ENCODE results near the gene NAXD. TPM values are rescaled to one million over a fixed set of nuclear protein-coding genes. Genes with fewer than 3 reads are reported as not detected.

Gene NAXD
- total RNA-seq, 2 donors from 2014 or later, result 16.8 to 17.4 TPM

- Histone ChIP-seq H3K9me3 (no peaks in the 10 kb centered on the region), H3K27me3 (no peaks in the 10 kb centered on the region), H3K36me3 (peaks cover 71% of the 10 kb centered on the region), H3K27ac (no peak overlapping the region), H3K4me3 (no peak overlapping the region), H3K4me1 (peaks cover 0 to 20% of the 10 kb centered on the region in 2 donors)
- DNase-seq (ENCODE audit: low spot score), result no peak
- TF ChIP-seq, protein P1, sequence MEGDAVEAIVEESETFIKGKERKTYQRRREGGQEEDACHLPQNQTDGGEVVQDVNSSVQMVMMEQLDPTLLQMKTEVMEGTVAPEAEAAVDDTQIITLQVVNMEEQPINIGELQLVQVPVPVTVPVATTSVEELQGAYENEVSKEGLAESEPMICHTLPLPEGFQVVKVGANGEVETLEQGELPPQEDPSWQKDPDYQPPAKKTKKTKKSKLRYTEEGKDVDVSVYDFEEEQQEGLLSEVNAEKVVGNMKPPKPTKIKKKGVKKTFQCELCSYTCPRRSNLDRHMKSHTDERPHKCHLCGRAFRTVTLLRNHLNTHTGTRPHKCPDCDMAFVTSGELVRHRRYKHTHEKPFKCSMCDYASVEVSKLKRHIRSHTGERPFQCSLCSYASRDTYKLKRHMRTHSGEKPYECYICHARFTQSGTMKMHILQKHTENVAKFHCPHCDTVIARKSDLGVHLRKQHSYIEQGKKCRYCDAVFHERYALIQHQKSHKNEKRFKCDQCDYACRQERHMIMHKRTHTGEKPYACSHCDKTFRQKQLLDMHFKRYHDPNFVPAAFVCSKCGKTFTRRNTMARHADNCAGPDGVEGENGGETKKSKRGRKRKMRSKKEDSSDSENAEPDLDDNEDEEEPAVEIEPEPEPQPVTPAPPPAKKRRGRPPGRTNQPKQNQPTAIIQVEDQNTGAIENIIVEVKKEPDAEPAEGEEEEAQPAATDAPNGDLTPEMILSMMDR (IDR thresholded peaks at IDR 0.05), result no peak
Observed at GRCh38 chr13:110637747-110638146, 22.4 kb downstream of the NAXD start.

GRCh38 chr13:110638257-110638656, 22.9 kb downstream of the NAXD start:
- Histone ChIP-seq H3K36me3 (peaks cover 76% of the 10 kb centered on the region), H3K9me3 (no peaks in the 10 kb centered on the region), H3K27me3 (no peaks in the 10 kb centered on the region), H3K27ac (no peak overlapping the region), H3K4me3 (no peak overlapping the region), H3K4me1 (peaks cover 0 to 20% of the 10 kb centered on the region in 2 donors)
- no peak for DNase-seq (ENCODE audit: low spot score)
- TF ChIP-seq, protein P1 (IDR thresholded peaks at IDR 0.05), result no peak

GRCh38 chr13:110638814-110639806, 23.8 kb downstream of the NAXD start:
- H3K4me1 ChIP-seq, result peaks cover 0 to 20% of the 10 kb centered on the region in 2 donors
- no peaks in the 10 kb centered on the region for H3K9me3 ChIP-seq
- no peak overlapping the region for H3K4me3 ChIP-seq
- H3K27ac ChIP-seq, result no peak overlapping the region
- peaks cover 85% of the 10 kb centered on the region for H3K36me3 ChIP-seq
- no peaks in the 10 kb centered on the region for H3K27me3 ChIP-seq
- no peak for DNase-seq (ENCODE audit: low spot score)
- TF ChIP-seq, protein P1 (IDR thresholded peaks at IDR 0.05), result no peak

- DNase-seq (ENCODE audit: low spot score), result no peak
- peaks cover 80% of the 10 kb centered on the region for H3K36me3 ChIP-seq
- peaks cover 0 to 24% of the 10 kb centered on the region in 2 donors for H3K4me1 ChIP-seq
- TF ChIP-seq, protein P1 (IDR thresholded peaks at IDR 0.05), result no peak
- no peaks in the 10 kb centered on the region for H3K27me3 ChIP-seq
- H3K9me3 ChIP-seq, result no peaks in the 10 kb centered on the region
- H3K27ac ChIP-seq, result peak overlapping the region; percentile 7 to 62
- H3K4me3 ChIP-seq, result no peak overlapping the region
Observed at GRCh38 chr13:110639935-110640334, 24.6 kb downstream of the NAXD start.

DNA sequence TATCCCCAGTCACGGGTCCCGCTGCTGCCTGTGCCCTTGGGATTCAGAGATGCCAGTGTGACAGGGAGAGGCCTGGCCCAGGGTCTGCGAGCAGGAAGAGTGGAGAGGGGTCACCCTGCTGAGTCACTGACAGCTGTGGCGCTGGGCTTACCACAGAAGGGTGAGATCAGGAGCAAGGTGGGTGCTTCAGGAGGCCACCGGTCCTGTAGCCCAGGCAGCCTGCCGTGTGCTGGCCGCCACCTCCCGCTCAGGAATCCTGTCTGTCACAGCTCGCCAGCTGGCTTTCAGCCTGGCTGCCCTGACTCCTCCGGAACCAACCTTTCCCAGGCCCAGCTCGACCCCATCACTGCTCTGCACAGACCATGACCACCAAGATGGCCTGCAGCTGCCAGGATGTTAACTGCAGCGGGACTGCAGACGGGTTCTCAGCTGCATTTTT, 25.3 kb downstream of the NAXD start:
- Histone ChIP-seq H3K27ac (peak overlapping the region; percentile 7 to 62), H3K4me1 (peaks cover 0 to 29% of the 10 kb centered on the region in 2 donors), H3K4me3 (no peak overlapping the region), H3K36me3 (peaks cover 73% of the 10 kb centered on the region), H3K27me3 (no peaks in the 10 kb centered on the region), H3K9me3 (no peaks in the 10 kb centered on the region)
- no peak for DNase-seq (ENCODE audit: low spot score)
- TF ChIP-seq, protein P1 (IDR thresholded peaks at IDR 0.05), result no peak

Measured in right atrium auricular region (tissue), 2 donors.